D721Med (cell line): Measurements from ENCODE around the gene LTF.

Source experiments
- DNase-seq: peaks from one replicate; pipeline ENCODE4 v3.0.0; 2011; ENCODE audit warnings: low spot score; ENCODE audit not compliant: insufficient read length
- FAIRE-seq: peaks from 2 replicates; lab custom pipeline; 2011; peaks lifted over from hg19 to GRCh38; lab: Jason Lieb, UNC
- TF ChIP-seq, protein P1 (sequence below): IDR thresholded peaks from 2 replicates; pipeline ENCODE4 v1.5.1; 2012; ENCODE audit warnings: mild to moderate bottlenecking, control low read depth; ENCODE audit not compliant: insufficient read depth; ENCODE audit errors: missing control alignments

LTF gene

DNA sequence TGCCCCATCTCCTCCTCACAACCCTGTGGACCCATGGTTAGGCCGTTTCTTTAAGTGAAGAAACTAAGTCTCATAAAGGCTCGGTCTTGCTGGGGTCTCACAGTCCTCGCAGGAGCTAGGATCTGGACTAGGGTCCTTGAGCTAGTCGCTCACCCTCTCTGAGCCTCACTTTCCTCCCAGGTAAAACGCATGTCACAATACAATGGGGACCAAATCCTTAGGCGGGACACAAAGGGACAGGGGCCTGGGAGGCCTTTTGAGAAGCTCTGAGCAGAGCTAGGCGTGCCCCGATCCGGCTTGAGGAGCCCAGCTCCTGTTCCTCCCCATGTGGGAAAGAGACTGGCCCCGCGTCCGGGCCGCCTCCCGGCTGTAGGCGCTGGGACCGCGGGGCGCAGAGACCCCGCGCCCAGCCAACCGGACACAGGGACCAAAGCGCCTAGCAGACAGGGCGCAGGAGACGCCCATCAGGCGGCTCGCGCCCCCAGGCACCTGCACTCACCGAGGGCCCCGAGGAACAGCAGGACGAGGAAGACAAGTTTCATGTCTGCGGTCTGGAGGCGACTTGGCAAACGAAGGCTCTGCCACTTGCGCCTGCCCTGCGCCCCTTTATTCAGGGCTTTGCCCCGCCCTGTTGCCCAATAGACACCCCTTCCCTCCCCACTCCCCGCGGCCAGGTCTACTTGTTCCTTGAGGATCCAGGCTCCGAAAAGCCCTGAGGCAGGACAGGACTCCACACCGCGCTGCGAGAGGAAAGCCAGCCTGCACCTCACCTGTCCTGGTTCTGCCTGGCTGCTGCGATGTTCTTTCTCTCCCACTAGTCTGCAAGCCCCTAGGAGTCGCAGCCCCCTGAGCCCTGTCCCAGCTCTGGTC lies at the start of gene LTF:
LTF (minus strand) TSS at position 580 of the 870 bp plus-strand sequence; CDS start at position 542, 38 bp downstream.
- DNase-seq, result no peak
- TF ChIP-seq, protein P1, sequence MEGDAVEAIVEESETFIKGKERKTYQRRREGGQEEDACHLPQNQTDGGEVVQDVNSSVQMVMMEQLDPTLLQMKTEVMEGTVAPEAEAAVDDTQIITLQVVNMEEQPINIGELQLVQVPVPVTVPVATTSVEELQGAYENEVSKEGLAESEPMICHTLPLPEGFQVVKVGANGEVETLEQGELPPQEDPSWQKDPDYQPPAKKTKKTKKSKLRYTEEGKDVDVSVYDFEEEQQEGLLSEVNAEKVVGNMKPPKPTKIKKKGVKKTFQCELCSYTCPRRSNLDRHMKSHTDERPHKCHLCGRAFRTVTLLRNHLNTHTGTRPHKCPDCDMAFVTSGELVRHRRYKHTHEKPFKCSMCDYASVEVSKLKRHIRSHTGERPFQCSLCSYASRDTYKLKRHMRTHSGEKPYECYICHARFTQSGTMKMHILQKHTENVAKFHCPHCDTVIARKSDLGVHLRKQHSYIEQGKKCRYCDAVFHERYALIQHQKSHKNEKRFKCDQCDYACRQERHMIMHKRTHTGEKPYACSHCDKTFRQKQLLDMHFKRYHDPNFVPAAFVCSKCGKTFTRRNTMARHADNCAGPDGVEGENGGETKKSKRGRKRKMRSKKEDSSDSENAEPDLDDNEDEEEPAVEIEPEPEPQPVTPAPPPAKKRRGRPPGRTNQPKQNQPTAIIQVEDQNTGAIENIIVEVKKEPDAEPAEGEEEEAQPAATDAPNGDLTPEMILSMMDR, result no peak
- FAIRE-seq, result no peak

DNA sequence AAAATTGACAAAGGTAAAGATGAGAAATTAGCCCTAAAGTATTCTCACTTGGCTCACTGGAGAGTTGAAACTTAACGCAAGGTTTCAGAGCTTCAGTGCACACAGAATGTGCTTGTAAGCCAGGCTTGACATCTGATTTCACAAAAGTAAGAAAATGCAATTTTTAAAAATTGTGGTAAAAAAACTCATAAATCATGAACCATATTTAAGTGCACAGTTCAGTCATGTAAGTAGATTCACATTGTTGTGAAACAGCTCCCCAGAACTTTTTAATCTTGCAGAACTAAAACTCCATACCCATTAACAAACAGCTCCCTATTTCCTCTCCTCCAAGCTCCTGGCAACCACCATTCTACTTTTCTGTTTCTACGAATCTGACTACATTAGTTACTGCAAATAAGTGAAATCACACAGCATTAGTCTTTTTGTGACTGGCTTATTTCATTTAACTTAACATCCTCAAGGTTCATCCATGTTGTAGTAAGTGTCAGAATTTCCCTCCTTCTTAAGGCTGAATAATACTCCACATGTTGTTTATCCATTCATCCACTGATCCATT lies 47.6 kb upstream of the LTF start:
- TF ChIP-seq, protein P1, result no peak
- DNase-seq (no peak), FAIRE-seq (no peak)

DNA sequence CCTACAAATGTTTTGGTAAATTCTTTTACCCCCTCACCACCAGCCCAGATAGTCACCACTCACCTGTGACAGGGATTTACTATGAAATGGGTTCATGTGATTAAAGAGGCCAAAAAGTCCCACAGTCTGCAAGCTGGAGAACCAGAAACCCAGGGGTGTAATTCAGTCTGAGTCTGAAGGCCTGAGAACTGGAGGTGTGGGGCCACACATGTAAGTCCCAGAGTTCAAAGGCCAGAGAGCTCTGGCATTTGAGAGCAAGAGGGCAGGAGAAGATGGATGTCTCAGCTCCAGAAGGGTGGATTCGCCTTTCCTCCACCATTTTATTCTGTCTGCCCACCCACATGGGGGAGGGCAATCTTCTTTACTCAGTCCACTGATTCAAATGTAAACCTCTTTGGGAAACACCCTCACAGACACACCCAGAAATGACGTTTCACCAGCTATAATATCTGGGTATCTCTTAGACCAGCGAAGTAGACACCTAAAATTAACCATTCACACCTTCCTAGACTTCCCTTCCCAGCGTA lies 45.0 kb upstream of the LTF start:
- TF ChIP-seq, protein P1, result no peak
- FAIRE-seq (no peak), DNase-seq (no peak)

DNA sequence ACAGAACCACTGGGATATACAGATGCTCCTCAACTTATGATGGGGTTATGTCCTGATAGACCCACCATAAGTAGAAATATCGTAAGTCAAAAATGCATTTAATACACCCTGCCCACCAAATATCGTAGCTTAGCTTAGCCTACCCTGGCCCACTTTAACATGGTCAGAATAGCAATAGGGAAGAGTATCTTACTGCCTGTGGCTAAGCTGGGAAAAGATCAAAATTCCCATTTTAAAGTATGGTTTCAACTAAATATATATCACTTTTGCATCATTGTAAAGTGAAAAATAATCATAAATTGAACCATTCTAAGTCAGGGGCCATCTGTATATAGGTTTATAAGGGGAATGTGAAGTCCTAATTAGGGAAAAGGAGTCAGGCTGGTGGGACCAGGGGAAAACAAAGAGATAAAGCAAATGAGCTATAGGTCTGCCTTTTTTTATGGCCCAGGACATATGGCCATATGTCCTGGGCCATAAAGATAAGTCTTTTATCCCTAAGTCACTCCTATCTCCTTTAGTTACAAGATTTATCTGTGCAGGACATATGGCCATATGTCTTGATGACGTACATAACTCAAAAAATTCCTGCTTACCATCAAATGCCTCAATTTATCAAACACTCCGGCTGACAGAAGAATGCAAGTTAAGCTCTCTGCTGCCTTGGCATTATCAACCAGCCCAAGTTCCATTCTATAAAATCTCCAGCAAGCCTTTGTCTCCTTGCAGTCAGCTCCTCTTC lies 44.3 kb upstream of the LTF start:
- no peak for FAIRE-seq
- no peak for DNase-seq

DNA sequence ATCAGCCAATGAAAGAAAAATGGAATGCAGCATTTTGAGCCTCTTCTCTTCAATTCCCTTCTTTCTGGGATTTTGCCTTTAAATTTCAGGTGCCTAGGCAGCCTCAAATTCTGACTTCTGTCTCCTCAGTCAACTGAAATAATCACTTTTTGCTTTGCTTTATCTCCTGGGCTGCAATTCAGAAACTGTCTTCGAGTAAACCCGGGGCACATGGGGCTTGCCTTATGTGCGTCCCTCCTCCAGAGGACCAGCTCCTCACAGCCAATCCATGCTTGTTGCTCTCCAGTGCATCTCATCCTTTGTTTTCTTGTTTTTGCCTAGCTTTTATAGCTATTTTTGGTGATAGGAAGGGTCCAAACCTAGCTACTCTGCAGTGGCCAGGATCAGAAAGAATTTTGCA lies 41.8 kb upstream of the LTF start:
- FAIRE-seq, result no peak
- no peak for DNase-seq

More for the DNA sequence above, 44.3 kb upstream of the LTF start:
- TF ChIP-seq, protein P1, result no peak

DNA sequence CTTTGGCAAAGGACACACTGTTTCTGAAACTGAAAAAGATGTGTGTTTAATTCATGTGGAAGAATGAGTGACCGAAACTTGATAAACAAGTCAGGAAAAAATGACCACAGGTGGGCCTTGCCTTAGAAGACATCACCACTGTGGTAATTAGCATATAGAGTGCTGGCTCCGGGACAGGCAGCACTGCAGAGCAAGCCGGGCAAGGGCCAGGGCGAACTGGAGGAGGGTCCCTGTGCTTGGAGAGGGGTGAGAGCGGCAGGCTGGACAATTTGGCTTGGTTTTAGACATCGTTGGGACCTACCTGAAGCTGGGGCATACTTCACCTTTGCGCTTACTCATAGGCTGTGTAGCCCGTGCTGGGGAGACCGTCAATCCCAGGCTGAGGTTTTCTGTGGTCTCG lies 41.2 kb upstream of the LTF start:
- TF ChIP-seq, protein P1, result no peak
- FAIRE-seq (no peak), DNase-seq (no peak)

More for the DNA sequence above, 41.8 kb upstream of the LTF start:
- TF ChIP-seq, protein P1, result no peak
